ENCODE results near the gene FBXO34.
"Not testable (repeated sequence)": the region's sequence is repeated elsewhere in the genome, so short reads cannot be mapped to it uniquely, and the experiment has no call there.

FBXO34 gene

DNA sequence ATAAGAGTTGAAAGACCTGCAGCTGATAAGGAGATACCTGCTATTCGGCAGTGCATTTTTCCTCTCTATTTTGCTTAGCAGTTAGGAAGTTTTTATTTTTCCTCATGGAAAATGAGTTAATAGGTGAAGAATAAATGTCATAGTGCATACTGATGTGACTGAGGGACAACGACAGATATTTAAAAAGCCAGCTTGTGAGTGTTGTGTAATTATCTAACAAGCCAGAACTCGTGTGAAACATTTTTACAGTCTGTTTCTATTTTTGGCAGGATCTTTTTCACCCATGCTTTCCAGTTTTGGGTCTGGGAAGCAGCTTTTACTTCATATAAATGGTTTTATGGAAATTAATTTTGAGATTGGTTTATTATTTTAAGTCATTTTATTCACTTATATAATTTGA lies 2.9 kb downstream of the FBXO34 start:
- no peak for DNase-seq

GRCh38 chr14:55274751-55275150 lies 3.5 kb downstream of the FBXO34 start:
- no peak for DNase-seq

GRCh38 chr14:55276736-55277135 lies 5.5 kb downstream of the FBXO34 start:
- DNase-seq: no peak

DNA sequence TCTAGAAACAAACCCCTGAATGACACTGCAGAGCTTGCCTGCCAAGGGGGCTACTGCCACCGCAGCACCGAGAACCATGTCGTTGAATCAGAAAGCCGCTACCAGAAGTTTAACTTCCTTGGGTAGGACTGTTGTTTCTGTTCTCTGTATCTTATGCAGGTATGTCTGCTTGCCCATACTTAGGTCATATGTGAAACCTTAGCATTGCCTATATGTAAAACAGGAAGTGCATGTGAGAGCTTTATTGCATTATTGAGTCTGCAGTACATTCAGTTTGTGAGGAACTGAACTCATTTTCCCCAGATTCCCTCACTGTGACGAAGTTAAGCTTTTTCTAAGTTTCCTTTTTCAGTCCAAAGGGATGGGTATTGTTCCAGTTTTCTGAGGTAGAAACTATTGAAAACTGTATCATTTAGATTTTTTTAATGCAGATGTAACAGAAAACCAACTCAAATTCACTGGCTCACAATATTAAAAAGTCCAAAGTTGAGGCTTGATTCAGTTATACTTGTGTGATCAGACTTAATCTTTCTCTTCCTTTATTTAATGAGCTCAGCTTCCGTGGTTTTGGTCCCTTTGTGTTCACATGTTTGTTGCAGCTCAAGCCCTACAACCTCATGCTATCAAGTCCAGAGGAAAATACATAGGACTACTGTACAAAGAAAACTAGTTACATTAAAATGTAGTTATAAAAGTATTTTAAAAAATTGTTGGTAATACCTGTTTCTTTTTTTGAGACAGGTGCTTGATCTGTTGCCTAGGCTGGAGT lies 6.9 kb downstream of the FBXO34 start:
- DNase-seq: no peak

DNA sequence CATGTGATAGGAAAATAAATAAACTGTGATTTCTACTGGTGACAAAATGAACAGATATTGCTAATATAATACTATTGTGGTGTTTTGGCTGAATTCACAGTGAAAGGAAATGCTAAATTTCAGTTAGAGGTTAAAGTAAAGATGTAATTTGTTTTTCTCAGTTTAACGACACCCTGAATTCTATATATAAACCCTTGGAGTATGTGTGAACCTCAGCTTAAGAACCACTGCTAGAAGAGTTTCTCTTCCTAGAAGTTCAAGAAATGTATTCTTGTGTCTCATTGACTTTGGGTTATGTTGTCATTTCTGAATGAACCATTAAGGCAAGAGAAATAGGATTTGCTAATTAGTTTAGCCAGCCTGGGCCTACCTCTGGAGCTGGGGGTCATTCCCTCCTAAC lies 8.2 kb downstream of the FBXO34 start:
- DNase-seq: no peak

DNA sequence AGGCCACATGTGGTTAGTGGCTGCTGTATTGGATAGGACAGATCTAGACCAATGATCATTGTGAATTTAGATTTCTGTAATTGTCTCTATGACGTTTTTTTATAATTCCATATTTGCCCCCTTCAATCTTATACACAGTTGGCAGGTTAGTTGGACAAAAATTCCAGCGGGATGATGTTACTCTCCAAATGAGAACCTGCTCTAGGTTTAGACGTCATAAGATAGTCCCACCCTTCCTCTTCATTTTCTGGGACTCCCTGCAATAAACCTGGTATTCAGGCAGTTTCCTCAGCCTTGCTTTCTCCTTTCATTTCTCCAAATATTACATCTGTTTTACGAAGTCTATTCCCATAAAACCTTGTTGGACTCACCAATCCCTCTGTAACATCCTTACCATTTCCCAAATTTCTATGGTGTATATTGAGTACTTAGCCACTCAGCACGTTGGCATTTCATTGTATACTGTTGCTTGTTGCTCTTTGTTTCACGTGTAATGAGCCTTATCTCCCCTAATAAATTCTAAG lies 10.2 kb downstream of the FBXO34 start:
- no peak for DNase-seq

DNA sequence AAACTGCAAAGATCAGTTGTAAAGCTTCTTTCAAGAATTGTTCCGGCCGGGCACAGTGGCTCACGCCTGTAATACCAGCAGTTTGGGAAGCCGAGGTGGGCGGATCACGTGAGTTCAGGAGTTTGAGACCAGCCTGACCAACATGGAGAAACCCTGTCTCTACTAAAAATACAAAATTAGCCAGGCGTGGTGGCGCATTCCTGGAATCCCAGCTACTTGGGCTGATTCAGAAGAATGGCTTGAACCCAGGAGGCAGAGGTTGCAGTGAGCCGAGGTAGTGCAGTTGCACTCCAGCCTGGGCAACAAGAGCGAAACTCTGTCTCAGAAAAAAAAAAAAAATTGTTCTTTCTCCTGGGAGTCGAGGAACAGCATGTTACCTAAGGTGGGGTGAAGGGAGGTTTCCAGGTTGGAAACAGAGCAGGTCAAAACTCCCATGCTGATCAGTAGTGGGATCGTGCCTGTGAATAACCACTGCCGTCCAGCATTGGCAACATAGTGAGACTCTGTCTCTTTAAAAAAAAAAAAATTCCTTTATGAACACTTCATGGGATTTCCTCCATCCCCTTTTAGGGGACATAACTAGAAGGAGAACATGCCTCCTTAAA lies 13.9 kb downstream of the FBXO34 start:
- DNase-seq: no peak

GRCh38 chr14:55288439-55288838 lies 17.2 kb downstream of the FBXO34 start:
- DNase-seq: no peak

- DNase-seq: no peak
Measured at GRCh38 chr14:55291480-55292081, 20.4 kb downstream of the FBXO34 start.

- DNase-seq: no peak
Measured at GRCh38 chr14:55294603-55295002, 23.4 kb downstream of the FBXO34 start.

- peak; percentile 11 to 16 for DNase-seq
Measured at GRCh38 chr14:55297611-55298499, 26.6 kb downstream of the FBXO34 start.

GRCh38 chr14:55298500-55298822 lies 27.2 kb downstream of the FBXO34 start:
- no peak for DNase-seq

DNA sequence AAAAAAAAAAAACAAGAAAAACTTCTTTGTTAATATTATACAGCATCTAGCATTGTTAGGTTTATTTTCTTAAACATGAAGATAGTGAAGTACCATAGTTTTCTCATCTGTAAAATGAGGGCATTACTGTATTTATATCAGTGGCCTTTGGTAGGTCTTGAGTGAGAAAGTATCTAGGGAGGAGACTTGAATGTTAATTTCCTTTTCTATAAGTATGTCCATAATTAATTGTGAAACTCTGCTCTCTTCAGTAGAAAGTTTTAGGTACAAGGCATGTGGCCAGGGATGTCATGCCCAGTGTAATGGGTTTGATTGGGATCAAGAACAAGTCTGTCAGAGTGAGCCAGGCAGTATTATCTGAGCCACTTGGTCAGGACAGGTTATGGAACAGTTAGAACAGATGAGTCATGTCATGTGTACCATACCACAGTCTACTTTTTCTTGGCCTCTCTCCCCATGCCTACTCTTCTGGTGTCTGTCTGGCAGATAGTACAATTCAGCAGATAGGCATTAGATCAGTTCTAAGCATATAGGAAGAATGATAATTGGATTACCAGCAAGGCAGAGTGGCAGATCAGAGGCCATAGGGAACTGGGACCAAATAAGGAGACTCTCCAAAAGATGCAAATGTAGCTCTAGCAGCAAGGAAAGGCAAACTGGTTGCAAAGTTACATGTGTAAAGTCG lies 30.4 kb downstream of the FBXO34 start:
- DNase-seq: no peak

GRCh38 chr14:55302367-55303124 lies 31.3 kb downstream of the FBXO34 start:
- no peak for DNase-seq

DNA sequence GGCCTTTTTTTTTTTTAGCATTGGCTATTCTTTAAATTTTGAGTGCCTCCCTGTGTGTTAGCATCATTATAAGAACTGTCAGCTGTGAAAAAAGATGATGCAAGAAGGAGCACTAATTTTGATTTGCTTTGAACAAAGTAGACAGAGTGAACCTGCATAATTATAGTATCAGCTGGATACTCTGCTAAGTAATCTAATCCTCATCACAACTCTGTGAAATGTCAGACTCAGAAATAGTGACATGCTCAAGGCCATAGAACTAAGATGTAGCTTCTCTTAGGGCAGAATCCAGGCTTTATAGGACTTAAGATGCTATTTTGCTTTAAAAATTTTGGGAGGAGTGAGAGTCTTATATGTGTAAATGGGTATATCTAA lies 31.9 kb downstream of the FBXO34 start:
- DNase-seq: no peak

DNA sequence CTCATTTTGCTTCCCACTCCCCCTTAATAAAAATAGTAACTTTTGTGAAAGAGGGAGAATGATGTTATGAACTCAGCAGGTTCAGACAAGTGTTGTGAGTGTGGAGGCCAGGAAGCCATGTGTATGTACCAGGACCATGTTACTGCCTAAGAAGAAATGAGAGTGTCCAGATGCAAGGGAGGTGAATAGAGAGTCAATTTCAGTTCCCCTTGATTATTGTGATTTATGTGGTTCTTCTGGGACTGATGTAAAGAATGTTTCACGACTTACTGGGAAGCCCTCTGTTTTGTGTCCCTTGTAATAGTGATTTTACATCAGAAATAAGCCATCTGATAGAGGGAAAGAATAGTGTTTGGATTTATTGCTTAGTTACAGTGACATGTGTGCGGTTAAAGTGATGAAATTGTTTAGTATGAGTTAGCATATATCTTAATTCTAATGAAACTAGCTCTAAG lies 32.5 kb downstream of the FBXO34 start:
- DNase-seq: no peak

DNA sequence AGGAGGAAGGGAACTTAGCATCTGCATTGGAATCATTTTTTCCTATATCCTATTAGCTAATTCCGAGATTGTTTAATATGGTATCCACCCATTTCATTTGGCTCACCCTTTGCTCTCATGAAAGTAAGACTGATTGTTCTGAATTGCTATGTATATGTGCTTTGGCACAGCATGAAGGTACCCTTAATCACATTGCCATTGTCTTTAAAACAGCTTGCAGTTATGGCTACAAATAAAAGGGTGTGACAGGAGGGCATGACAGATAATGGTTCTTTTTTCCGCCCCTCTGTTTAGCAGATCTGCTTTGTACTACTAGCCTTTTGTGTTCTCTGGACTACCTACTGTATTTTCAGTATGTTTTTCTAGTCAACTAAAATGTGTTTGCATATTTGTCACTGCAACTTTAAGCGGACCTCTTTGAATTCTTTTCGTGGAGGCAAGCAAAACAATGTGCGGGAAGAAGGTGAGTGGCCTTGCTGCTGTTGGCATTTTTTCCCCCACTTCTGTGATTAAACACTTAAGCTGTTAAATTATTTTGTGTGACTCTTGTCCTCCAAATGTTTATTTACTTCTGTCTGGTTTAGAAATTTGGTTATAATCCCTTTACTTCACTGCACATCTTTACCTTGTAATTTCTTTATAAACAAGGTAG lies 35.8 kb downstream of the FBXO34 start:
- no peak for DNase-seq

DNA sequence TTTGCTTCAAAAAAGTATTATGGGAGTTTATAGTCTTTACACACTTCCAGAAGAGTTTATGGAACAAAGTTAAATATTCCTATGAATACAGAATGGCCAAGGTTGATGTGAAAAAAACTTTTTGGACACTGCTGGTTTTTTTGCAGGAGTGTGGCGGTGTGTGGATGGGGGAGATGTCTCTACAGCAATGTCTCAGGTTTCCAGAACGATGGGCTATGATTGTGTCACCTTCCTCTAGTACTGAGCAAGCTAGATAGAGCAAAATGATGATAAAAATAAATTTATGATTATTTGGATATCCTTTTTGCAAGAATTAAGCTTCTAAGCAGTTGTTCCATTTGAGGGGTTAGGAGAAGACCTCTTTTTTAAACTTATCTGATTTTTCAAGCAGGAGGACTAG lies 37.9 kb downstream of the FBXO34 start:
- no peak for DNase-seq

DNA sequence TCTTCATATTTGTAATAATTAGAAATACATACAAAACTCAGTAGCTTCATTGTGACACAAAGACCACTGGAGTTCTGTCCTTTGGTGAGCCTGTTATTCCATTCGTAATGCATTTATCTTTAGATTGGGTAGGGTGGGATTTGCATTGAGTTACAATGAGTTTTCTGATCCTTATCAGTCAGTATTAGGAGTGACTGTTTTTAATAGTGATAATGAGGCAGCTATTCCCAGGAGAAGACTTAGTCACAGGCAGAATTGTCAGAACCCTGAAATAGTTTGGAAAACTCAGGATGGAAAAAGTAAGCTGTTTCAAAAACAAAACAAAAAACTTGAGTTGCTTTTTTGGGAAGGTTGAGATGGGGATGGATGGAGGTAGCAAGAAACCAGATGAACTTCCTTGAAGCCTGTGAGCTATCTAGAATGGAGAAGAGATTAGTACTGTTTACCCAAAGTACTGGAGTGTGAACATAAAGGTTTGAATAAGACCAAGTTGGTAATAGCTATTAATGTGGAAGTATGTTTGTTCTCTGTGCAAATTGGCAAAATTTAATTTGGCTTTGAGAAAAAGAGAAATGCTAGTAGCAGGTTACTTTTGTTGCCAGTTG lies 38.6 kb downstream of the FBXO34 start:
- no peak for DNase-seq

DNA sequence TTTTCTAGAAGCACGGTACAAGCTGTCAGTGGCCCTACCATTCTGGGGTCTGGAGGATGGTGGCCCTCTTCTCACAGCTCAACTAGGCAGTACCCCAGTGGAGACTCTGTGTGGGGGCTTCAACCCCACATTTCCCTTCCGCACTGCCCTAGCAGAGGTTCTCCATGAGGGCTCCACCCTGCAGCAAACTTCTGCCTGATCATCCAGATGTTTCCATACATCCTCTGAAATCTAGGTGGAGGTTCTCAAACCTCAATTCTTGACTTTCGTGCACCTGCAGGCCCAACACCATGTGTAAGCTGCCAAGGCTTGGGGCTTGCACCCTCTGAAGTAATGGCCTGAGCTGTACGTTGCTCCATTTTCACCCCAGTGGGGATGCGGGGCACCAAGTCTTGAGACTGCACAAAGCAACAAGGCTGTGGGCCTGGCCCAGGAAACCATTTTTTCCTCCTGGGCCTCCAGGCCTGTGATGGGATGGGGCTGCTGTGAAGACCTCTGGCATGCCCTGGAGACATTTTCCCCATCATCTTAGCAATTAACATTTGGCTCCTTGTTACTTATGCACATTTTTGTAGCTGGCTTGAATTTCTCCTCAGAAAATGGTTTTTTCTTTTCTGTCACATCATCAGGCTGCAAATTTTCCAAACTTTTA lies 41.3 kb downstream of the FBXO34 start:
- DNase-seq: not testable (repeated sequence)
